Liver (tissue), 9 donors: ENCODE data around the gene SLC46A1. TPM values are rescaled to one million over a fixed set of nuclear protein-coding genes. Genes with fewer than 3 reads are reported as not detected.

Source experiments
- DNase-seq: peaks from one replicate; pipeline ENCODE4 v3.0.0-alpha.2; 2017; ENCODE audit warnings: low spot score
- H3K27ac ChIP-seq, 2 donors: one replicate each; pipeline ENCODE4 v1.7.0; 2013; ENCODE audit warnings: inconsistent platforms in 2 of 2, low read length in 2 of 2, control low read depth in 1 of 2, low read depth in 1 of 2, mild to moderate bottlenecking in 1 of 2
- H3K27me3 ChIP-seq, 4 donors: one replicate each; pipeline versions ENCODE4 v1.6.1 to v1.7.0; 2013; ENCODE audit warnings: low read length in 3 of 4, inconsistent platforms in 1 of 4, mild to moderate bottlenecking in 1 of 4, moderate library complexity in 1 of 4; ENCODE audit not compliant: control insufficient read depth in 4 of 4, insufficient read depth in 4 of 4
- H3K36me3 ChIP-seq, 4 donors: one replicate each; pipeline versions ENCODE4 v1.6.1 to v1.7.0; 2013; ENCODE audit warnings: low read length in 3 of 4, mild to moderate bottlenecking in 3 of 4, low read depth in 1 of 4, moderate library complexity in 1 of 4; ENCODE audit not compliant: control insufficient read depth in 4 of 4, insufficient read depth in 3 of 4
- H3K4me1 ChIP-seq, 4 donors: one replicate each; pipeline versions ENCODE4 v1.6.1 to v1.7.0; 2013; ENCODE audit warnings: low read length in 3 of 4, mild to moderate bottlenecking in 3 of 4, moderate library complexity in 1 of 4; ENCODE audit not compliant: control insufficient read depth in 4 of 4, insufficient read depth in 4 of 4
- H3K4me3 ChIP-seq, 3 donors: one replicate each; pipeline versions ENCODE4 v1.6.1 to v1.7.0; 2013; ENCODE audit warnings: low read length in 3 of 3, control low read depth in 1 of 3, low read depth in 1 of 3, mild to moderate bottlenecking in 1 of 3
- H3K9ac ChIP-seq, 2 donors: one replicate each; pipeline ENCODE4 v1.7.0; 2013; ENCODE audit warnings: low read length in 2 of 2, mild to moderate bottlenecking in 2 of 2, moderate library complexity in 2 of 2, control low read depth in 1 of 2, low read depth in 1 of 2
- H3K9me3 ChIP-seq, 4 donors: one replicate each; pipeline versions ENCODE4 v1.6.1 to v1.7.0; 2013; ENCODE audit warnings: low read length in 3 of 4; ENCODE audit not compliant: control insufficient read depth in 4 of 4
- EGR1 ChIP-seq, 2 donors: IDR thresholded peaks; 2 replicates each; pipeline ENCODE4 v1.6.1; 2016 to 2018; ENCODE audit warnings: antibody characterized with exemption in 2 of 2, low read depth in 2 of 2
- FOXA1 ChIP-seq: IDR thresholded peaks from 2 replicates; pipeline ENCODE4 v1.6.1; 2016; ENCODE audit warnings: antibody characterized with exemption
- FOXA2 ChIP-seq: IDR thresholded peaks from 2 replicates; pipeline ENCODE4 v1.6.1; 2016; ENCODE audit warnings: antibody characterized with exemption
- GABPA ChIP-seq, 2 donors: IDR thresholded peaks in 1 of 2; conservative IDR thresholded peaks in 1 of 2; 2 replicates each; pipeline ENCODE4 v1.6.1; 2016; ENCODE audit warnings: antibody characterized with exemption in 2 of 2, mild to moderate bottlenecking in 1 of 2, moderate library complexity in 1 of 2
- HNF4A ChIP-seq, 2 donors: conservative IDR thresholded peaks; 2 replicates each; pipeline ENCODE4 v1.6.1; 2016; ENCODE audit warnings: antibody characterized with exemption in 2 of 2, mild to moderate bottlenecking in 2 of 2
- HNF4G ChIP-seq: IDR thresholded peaks from 2 replicates; pipeline ENCODE4 v1.6.1; 2016; ENCODE audit warnings: antibody characterized with exemption
- JUND ChIP-seq, 2 donors: IDR thresholded peaks; 2 replicates each; pipeline ENCODE4 v1.6.1; 2016; ENCODE audit warnings: antibody characterized with exemption in 2 of 2
- NR2F2 ChIP-seq: IDR thresholded peaks from 2 replicates; pipeline ENCODE4 v1.6.1; 2016; ENCODE audit warnings: antibody characterized with exemption
- RAD21 ChIP-seq, 2 donors: IDR thresholded peaks; 2 replicates each; pipeline ENCODE4 v1.6.1; 2016; ENCODE audit warnings: antibody characterized with exemption in 2 of 2, mild to moderate bottlenecking in 2 of 2
- RXRA ChIP-seq, 2 donors: IDR thresholded peaks; 2 replicates each; pipeline ENCODE4 v1.6.1; 2017 to 2018; ENCODE audit warnings: antibody characterized with exemption in 2 of 2, mild to moderate bottlenecking in 1 of 2
- SP1 ChIP-seq: IDR thresholded peaks from 2 replicates; pipeline ENCODE4 v1.6.1; 2018; ENCODE audit warnings: antibody characterized with exemption, mild to moderate bottlenecking
- TAF1 ChIP-seq: conservative IDR thresholded peaks from 2 replicates; pipeline ENCODE4 v1.6.1; 2016; ENCODE audit warnings: antibody characterized with exemption, mild to moderate bottlenecking
- YY1 ChIP-seq: IDR thresholded peaks from 2 replicates; pipeline ENCODE4 v1.6.1; 2016; ENCODE audit warnings: antibody characterized with exemption, mild to moderate bottlenecking
- WGBS: extraction: QIAGEN DNeasy Blood & Tissue Kit; methylation state at CpG from one replicate; pipeline ENCODE4 v1.1.7; 2013; 5-methylcytosine and 5-hydroxymethylcytosine counted together
- polyA plus RNA-seq, 2 donors: library from polyadenylated mRNA; stranded (reverse) in 1 of 2; unstranded in 1 of 2; fragments of 200-250 nt in 1 of 2; fragments of >200 nt in 1 of 2; fragmentation: Nextera tagmentation in 1 of 2; extraction: Ambion mirVana in 1 of 2; gene quantifications; one replicate each; pipeline versions ENCODE4 v1.2.1 to v1.2.3, GENCODE V29; 2013 to 2015
- total RNA-seq, 2 donors: library from RNA; depleted of rRNA; stranded (reverse); fragments of >200 nt; gene quantifications; one replicate each; pipeline ENCODE4 v1.2.3, GENCODE V29; 2014
- TF ChIP-seq, protein P1 (sequence below): fragments of 150-350 bp; IDR thresholded peaks from 2 replicates; pipeline ENCODE4 v1.5.1; 2017; ENCODE audit warnings: improper control_type of control experiment, low read depth, low read length; ENCODE audit not compliant: missing input control
- TF ChIP-seq, protein P2 (sequence below): IDR thresholded peaks from 2 replicates; pipeline ENCODE4 v1.6.1; 2016; ENCODE audit warnings: antibody characterized with exemption
- TF ChIP-seq, protein P3 (sequence below): IDR thresholded peaks from 2 replicates; pipeline ENCODE4 v1.6.1; 2016; ENCODE audit warnings: antibody characterized with exemption
- TF ChIP-seq, protein P4 (sequence below): IDR thresholded peaks from 2 replicates; pipeline ENCODE4 v1.6.1; 2016; ENCODE audit warnings: antibody characterized with exemption
- TF ChIP-seq, protein P5 (sequence below): IDR thresholded peaks from 2 replicates; pipeline ENCODE4 v1.6.1; 2016; ENCODE audit warnings: antibody characterized with exemption, mild to moderate bottlenecking
- donor health status: healthy.
- donor health status: healthy.
- donor health status: healthy.
- donor health status: healthy.
- donor health status: healthy.

The SLC46A1 gene
- total and polyA plus RNA-seq, 4 donors: 13.6 to 47.9 (median 19.1) TPM

DNA sequence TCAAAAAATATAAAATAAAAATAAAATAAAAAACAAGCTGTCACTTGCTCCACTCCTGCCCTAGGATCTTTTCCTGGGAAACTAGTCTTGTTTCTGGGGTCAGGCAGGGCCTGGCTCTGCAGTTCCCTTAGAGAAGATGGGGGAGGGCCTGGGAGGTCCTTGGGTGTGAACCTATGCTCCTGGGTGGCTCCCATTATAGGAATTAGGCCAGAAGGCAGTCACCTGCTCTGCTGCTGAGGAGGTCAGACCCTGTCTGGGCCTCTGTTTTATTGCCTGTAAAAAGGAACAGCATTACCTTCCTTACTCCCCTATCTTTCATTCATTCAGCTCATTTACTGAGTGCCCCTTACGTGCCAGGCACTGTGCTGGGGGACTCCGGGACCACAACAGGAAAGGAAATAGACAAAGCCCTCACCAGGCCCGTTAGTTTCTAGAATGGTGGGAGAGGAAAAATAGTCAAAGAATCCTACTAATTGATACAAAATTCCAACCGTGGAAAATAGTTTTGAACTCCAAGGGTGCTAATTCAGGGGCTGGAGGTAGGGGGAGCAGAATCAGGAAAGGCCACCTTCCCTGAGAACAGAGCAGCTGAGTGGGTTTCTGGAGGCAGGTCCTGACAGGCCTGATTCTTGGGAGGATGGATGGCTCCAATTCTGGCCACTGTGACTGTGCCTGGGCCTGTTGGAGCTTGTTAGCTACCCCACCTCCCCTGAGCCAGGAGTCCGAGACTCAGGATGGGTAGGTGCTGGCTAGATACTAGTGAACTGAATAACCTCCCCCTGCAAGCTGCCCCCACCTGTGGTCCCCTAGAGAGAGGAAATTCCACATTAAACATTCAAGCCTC is 1.3 kb upstream of the SLC46A1 start:
- Histone ChIP-seq H3K4me3 (no peak overlapping the region), H3K27ac (no peak overlapping the region), H3K4me1 (peaks cover 8 to 34% (median 27%) of the 10 kb centered on the region in 4 donors), H3K9ac (no peak overlapping the region), H3K9me3 (no peaks in the 10 kb centered on the region), H3K36me3 (peaks cover 0 to 11% (median 4%) of the 10 kb centered on the region in 4 donors), H3K27me3 (no peaks in the 10 kb centered on the region)
- no peak for TF ChIP-seq HNF4A (conservative IDR thresholded peaks at IDR 0.05)
- no peak for TF ChIP-seq FOXA2
- TF ChIP-seq TAF1: no peak
- no peak for TF ChIP-seq EGR1 (IDR thresholded peaks at IDR 0.05; ENCODE audit: low read depth in 2 of 2)
- TF ChIP-seq, protein P1, sequence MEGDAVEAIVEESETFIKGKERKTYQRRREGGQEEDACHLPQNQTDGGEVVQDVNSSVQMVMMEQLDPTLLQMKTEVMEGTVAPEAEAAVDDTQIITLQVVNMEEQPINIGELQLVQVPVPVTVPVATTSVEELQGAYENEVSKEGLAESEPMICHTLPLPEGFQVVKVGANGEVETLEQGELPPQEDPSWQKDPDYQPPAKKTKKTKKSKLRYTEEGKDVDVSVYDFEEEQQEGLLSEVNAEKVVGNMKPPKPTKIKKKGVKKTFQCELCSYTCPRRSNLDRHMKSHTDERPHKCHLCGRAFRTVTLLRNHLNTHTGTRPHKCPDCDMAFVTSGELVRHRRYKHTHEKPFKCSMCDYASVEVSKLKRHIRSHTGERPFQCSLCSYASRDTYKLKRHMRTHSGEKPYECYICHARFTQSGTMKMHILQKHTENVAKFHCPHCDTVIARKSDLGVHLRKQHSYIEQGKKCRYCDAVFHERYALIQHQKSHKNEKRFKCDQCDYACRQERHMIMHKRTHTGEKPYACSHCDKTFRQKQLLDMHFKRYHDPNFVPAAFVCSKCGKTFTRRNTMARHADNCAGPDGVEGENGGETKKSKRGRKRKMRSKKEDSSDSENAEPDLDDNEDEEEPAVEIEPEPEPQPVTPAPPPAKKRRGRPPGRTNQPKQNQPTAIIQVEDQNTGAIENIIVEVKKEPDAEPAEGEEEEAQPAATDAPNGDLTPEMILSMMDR: no peak
- TF ChIP-seq, protein P2, sequence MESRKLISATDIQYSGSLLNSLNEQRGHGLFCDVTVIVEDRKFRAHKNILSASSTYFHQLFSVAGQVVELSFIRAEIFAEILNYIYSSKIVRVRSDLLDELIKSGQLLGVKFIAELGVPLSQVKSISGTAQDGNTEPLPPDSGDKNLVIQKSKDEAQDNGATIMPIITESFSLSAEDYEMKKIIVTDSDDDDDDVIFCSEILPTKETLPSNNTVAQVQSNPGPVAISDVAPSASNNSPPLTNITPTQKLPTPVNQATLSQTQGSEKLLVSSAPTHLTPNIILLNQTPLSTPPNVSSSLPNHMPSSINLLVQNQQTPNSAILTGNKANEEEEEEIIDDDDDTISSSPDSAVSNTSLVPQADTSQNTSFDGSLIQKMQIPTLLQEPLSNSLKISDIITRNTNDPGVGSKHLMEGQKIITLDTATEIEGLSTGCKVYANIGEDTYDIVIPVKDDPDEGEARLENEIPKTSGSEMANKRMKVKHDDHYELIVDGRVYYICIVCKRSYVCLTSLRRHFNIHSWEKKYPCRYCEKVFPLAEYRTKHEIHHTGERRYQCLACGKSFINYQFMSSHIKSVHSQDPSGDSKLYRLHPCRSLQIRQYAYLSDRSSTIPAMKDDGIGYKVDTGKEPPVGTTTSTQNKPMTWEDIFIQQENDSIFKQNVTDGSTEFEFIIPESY: no peak
- TF ChIP-seq SP1: no peak
- no peak for TF ChIP-seq GABPA (IDR thresholded peaks at IDR 0.05 in 1 of 2, conservative IDR thresholded peaks at IDR 0.05 in 1 of 2)
- TF ChIP-seq HNF4G: no peak
- TF ChIP-seq YY1: no peak
- TF ChIP-seq NR2F2: no peak
- TF ChIP-seq, protein P3, sequence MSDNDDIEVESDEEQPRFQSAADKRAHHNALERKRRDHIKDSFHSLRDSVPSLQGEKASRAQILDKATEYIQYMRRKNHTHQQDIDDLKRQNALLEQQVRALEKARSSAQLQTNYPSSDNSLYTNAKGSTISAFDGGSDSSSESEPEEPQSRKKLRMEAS: no peak
- no peak for TF ChIP-seq FOXA1
- TF ChIP-seq, protein P4, sequence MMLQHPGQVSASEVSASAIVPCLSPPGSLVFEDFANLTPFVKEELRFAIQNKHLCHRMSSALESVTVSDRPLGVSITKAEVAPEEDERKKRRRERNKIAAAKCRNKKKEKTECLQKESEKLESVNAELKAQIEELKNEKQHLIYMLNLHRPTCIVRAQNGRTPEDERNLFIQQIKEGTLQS: no peak
- TF ChIP-seq, protein P5, sequence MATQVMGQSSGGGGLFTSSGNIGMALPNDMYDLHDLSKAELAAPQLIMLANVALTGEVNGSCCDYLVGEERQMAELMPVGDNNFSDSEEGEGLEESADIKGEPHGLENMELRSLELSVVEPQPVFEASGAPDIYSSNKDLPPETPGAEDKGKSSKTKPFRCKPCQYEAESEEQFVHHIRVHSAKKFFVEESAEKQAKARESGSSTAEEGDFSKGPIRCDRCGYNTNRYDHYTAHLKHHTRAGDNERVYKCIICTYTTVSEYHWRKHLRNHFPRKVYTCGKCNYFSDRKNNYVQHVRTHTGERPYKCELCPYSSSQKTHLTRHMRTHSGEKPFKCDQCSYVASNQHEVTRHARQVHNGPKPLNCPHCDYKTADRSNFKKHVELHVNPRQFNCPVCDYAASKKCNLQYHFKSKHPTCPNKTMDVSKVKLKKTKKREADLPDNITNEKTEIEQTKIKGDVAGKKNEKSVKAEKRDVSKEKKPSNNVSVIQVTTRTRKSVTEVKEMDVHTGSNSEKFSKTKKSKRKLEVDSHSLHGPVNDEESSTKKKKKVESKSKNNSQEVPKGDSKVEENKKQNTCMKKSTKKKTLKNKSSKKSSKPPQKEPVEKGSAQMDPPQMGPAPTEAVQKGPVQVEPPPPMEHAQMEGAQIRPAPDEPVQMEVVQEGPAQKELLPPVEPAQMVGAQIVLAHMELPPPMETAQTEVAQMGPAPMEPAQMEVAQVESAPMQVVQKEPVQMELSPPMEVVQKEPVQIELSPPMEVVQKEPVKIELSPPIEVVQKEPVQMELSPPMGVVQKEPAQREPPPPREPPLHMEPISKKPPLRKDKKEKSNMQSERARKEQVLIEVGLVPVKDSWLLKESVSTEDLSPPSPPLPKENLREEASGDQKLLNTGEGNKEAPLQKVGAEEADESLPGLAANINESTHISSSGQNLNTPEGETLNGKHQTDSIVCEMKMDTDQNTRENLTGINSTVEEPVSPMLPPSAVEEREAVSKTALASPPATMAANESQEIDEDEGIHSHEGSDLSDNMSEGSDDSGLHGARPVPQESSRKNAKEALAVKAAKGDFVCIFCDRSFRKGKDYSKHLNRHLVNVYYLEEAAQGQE: no peak
- no peak for TF ChIP-seq RAD21 (IDR thresholded peaks at IDR 0.05)
- TF ChIP-seq JUND (IDR thresholded peaks at IDR 0.05): no peak
- TF ChIP-seq RXRA (IDR thresholded peaks at IDR 0.05): no peak
- no peak for DNase-seq
- WGBS: 89% methylated on average over 5 of the region's 5 CpGs
